GM21367 (cell line): ENCODE measurements around the gene BAZ1A.
"Not testable (repeated sequence)": the region's sequence is repeated elsewhere in the genome, so short reads cannot be mapped to it uniquely, and the experiment has no call there.

Source experiments
- ATAC-seq: cut with Tn5 transposase; IDR thresholded peaks from one replicate; pipeline ENCODE4 v1.9.1; 2021; ENCODE audit not compliant: unreplicated experiment

BAZ1A gene

GRCh38 chr14:34858765-34859164 is 16.4 kb downstream of the BAZ1A start:
- ATAC-seq: no peak

GRCh38 chr14:34857689-34858449 is 17.3 kb downstream of the BAZ1A start:
- ATAC-seq: no peak

- ATAC-seq: no peak
Measured at GRCh38 chr14:34853041-34853440, 22.1 kb downstream of the BAZ1A start.

- ATAC-seq: no peak
Measured at GRCh38 chr14:34851395-34851794, 23.8 kb downstream of the BAZ1A start.

GRCh38 chr14:34845869-34846268 is 29.3 kb downstream of the BAZ1A start:
- ATAC-seq: no peak

- no peak for ATAC-seq
Measured at GRCh38 chr14:34843011-34843554, 32.1 kb downstream of the BAZ1A start.

- no peak for ATAC-seq
Measured at GRCh38 chr14:34837801-34838322, 37.3 kb downstream of the BAZ1A start.

GRCh38 chr14:34835312-34835711 is 39.8 kb downstream of the BAZ1A start:
- ATAC-seq: no peak

GRCh38 chr14:34833549-34834523 is 41.3 kb downstream of the BAZ1A start:
- no peak for ATAC-seq

GRCh38 chr14:34826661-34827060 is 48.5 kb downstream of the BAZ1A start:
- no peak for ATAC-seq

- ATAC-seq: no peak
Measured at GRCh38 chr14:34824826-34825225, 50.3 kb downstream of the BAZ1A start.

GRCh38 chr14:34824256-34824655 is 50.9 kb downstream of the BAZ1A start:
- no peak for ATAC-seq

GRCh38 chr14:34817768-34818167 is 57.4 kb downstream of the BAZ1A start:
- ATAC-seq: no peak

GRCh38 chr14:34810028-34810427 is 65.1 kb downstream of the BAZ1A start:
- no peak for ATAC-seq

- no peak for ATAC-seq
Measured at GRCh38 chr14:34806257-34806656, 68.9 kb downstream of the BAZ1A start.

GRCh38 chr14:34804933-34805332 is 70.2 kb downstream of the BAZ1A start:
- no peak for ATAC-seq

GRCh38 chr14:34798861-34799260 is 76.3 kb downstream of the BAZ1A start:
- not testable (repeated sequence) for ATAC-seq

GRCh38 chr14:34797747-34798583 is 77.2 kb downstream of the BAZ1A start:
- no peak for ATAC-seq

- no peak for ATAC-seq
Measured at GRCh38 chr14:34796902-34797301, 78.3 kb downstream of the BAZ1A start.

GRCh38 chr14:34794941-34795340 is 80.2 kb downstream of the BAZ1A start:
- no peak for ATAC-seq

- no peak for ATAC-seq
Measured at GRCh38 chr14:34794217-34794616, 80.9 kb downstream of the BAZ1A start.
